Natural killer cell (primary cell): Measurements from ENCODE around the gene ALDH3A2. TPM values are rescaled to one million over a fixed set of nuclear protein-coding genes. Genes with fewer than 3 reads are reported as not detected.

ENCODE experiments used
- ATAC-seq, 3 donors: fragments of 150-1000 bp in 2 of 3; fragments of 200-7000 bp in 1 of 3; cut with Tn5 transposase; 1 replicate in 1 of 3; 2 replicates in 2 of 3; pipeline ENCODE4 v1.10.0; 2021; ENCODE audit warnings: mild to moderate bottlenecking in 2 of 3, moderate library complexity in 2 of 3
- DNase-seq, 2 donors: peaks; one replicate each; pipeline versions ENCODE4 v3.0.0 to v3.0.0-alpha.2; 2013 to 2021; ENCODE audit warnings: mixed read lengths in 1 of 2
- H3K27ac ChIP-seq: one replicate; pipeline ENCODE4 v1.5.1; 2013; ENCODE audit warnings: mild to moderate bottlenecking, low read length
- H3K27me3 ChIP-seq: one replicate; pipeline ENCODE4 v1.6.1; 2013; ENCODE audit warnings: low read length; ENCODE audit not compliant: control insufficient read depth, insufficient read depth
- H3K36me3 ChIP-seq: one replicate; pipeline ENCODE4 v1.6.1; 2013; ENCODE audit warnings: low read length; ENCODE audit not compliant: control insufficient read depth, insufficient read depth
- H3K4me1 ChIP-seq: one replicate; pipeline ENCODE4 v1.6.1; 2013; ENCODE audit warnings: low read length; ENCODE audit not compliant: control insufficient read depth, insufficient read depth
- H3K4me3 ChIP-seq: one replicate; pipeline ENCODE4 v1.5.1; 2013; ENCODE audit warnings: low read length
- H3K9me3 ChIP-seq: one replicate; pipeline ENCODE4 v1.6.1; 2013; ENCODE audit warnings: low read length; ENCODE audit not compliant: control insufficient read depth, insufficient read depth
- H3K27ac Mint-ChIP-seq, 2 donors: one replicate each; pipeline ENCODE4 v1.8.0; 2022; ENCODE audit warnings: mild to moderate bottlenecking in 2 of 2, mixed read lengths in 2 of 2, moderate library complexity in 1 of 2
- H3K27me3 Mint-ChIP-seq, 2 donors: one replicate each; pipeline ENCODE4 v1.8.0; 2022; ENCODE audit warnings: low read depth in 2 of 2, mixed read lengths in 2 of 2
- H3K36me3 Mint-ChIP-seq: one replicate; pipeline ENCODE4 v1.8.0; 2022; ENCODE audit warnings: mixed read lengths
- H3K4me1 Mint-ChIP-seq, 2 donors: one replicate each; pipeline ENCODE4 v1.8.0; 2022; ENCODE audit warnings: mixed read lengths in 2 of 2
- H3K4me3 Mint-ChIP-seq: one replicate; pipeline ENCODE4 v1.8.0; 2022; ENCODE audit warnings: mild to moderate bottlenecking, moderate library complexity, mixed read lengths
- H3K9me3 Mint-ChIP-seq, 2 donors: one replicate each; pipeline ENCODE4 v1.8.0; 2022; ENCODE audit warnings: mixed read lengths in 2 of 2
- WGBS: methylation state at CpG from one replicate; pipeline ENCODE4 v1.1.7; 2013; ENCODE audit warnings: missing lambda C conversion rate; ENCODE audit not compliant: insufficient coverage; 5-methylcytosine and 5-hydroxymethylcytosine counted together
- intact Hi-C: fragments of 100-400 bp; cut with micrococcal nuclease; formaldehyde crosslinking; loops from one replicate; pipeline ENCODE4 v1.14.2; 2022
- total RNA-seq, 4 donors: library from RNA; stranded (reverse); fragments of 120-200 nt in 1 of 4; gene quantifications; one replicate each; pipeline versions ENCODE4 v1.2.3 to v1.2.4, GENCODE V29; 2013 to 2022
- TF ChIP-seq, protein P1 (sequence below): fragments of 200-600 bp; IDR thresholded peaks from one replicate; pipeline ENCODE4 v1.8.0; 2022; ENCODE audit warnings: antibody characterized with exemption

Gene ALDH3A2
- total RNA-seq, 3 donors from 2014 or later (not counting 1 experiment from before 2014, with no cell fraction given) = 25.3 to 33.7 (median 31.4) TPM

DNA sequence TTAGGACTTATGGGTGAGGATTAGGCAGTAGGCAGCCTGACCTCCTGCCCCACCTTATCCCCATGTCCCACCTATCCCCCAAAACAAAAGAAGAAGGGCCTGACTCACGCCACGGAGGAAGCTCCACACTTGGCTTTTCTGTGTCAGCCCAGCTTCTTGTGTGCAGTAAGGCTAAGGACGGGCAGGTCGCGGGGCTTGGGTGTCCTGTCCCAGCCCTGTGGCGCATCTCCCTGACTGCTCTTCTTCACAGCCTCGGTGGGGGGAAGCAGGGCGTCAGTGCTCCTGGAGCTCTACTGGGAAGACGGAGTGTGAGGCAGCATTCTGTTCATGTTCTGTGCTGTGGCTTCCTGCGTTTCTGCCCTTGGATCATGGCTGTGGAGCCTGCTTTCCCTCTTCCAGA lies 34.6 kb upstream of the ALDH3A2 start:
- Mint-ChIP-seq H3K36me3 (peaks cover 11% of the 10 kb centered on the region), H3K9me3 (peaks cover 4 to 10% of the 10 kb centered on the region in 2 donors), H3K4me1 (peaks cover 2 to 7% of the 10 kb centered on the region in 2 donors), H3K27me3 (peaks cover 0 to 3% of the 10 kb centered on the region in 2 donors), H3K4me3 (no peak overlapping the region), H3K27ac (no peak overlapping the region)
- Histone ChIP-seq H3K4me3 (no peak overlapping the region), H3K9me3 (peaks cover 6% of the 10 kb centered on the region), H3K36me3 (no peaks in the 10 kb centered on the region), H3K27ac (no peak overlapping the region), H3K27me3 (no peaks in the 10 kb centered on the region), H3K4me1 (no peaks in the 10 kb centered on the region)
- 91% methylated on average over 10 of the region's 10 CpGs for WGBS
- DNase-seq (no peak), ATAC-seq (no peak)
- TF ChIP-seq, protein P1, sequence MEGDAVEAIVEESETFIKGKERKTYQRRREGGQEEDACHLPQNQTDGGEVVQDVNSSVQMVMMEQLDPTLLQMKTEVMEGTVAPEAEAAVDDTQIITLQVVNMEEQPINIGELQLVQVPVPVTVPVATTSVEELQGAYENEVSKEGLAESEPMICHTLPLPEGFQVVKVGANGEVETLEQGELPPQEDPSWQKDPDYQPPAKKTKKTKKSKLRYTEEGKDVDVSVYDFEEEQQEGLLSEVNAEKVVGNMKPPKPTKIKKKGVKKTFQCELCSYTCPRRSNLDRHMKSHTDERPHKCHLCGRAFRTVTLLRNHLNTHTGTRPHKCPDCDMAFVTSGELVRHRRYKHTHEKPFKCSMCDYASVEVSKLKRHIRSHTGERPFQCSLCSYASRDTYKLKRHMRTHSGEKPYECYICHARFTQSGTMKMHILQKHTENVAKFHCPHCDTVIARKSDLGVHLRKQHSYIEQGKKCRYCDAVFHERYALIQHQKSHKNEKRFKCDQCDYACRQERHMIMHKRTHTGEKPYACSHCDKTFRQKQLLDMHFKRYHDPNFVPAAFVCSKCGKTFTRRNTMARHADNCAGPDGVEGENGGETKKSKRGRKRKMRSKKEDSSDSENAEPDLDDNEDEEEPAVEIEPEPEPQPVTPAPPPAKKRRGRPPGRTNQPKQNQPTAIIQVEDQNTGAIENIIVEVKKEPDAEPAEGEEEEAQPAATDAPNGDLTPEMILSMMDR = no peak
- intact Hi-C loops = no loop called here

DNA sequence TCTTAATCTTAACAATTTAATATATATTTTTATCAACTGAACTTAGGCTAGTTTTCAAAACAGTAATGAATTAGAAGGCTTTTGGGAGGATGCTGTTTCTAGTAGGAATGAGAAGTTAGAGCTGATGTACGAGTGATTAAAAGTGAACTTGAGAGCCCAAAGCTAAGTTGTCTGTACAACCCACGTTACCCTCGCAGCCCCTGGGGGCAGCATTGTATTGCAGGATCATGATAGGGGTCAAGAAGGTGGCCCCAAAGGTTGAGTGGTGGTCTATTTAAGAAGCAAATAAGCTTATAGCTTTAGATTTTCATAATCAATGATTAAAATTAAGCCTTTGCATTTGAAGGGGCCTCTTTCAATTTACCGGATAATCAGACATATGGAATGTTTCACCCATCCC lies 33.7 kb upstream of the ALDH3A2 start:
- Histone ChIP-seq H3K27ac (no peak overlapping the region), H3K4me1 (no peaks in the 10 kb centered on the region), H3K9me3 (peaks cover 12% of the 10 kb centered on the region), H3K4me3 (no peak overlapping the region), H3K36me3 (no peaks in the 10 kb centered on the region), H3K27me3 (no peaks in the 10 kb centered on the region)
- no peak for ATAC-seq
- intact Hi-C loops = no loop called here
- H3K36me3 Mint-ChIP-seq = peaks cover 19% of the 10 kb centered on the region
- peaks cover 13 to 19% of the 10 kb centered on the region in 2 donors for H3K9me3 Mint-ChIP-seq
- 93% methylated on average over 4 of the region's 4 CpGs for WGBS
- DNase-seq = no peak
- no peak overlapping the region for H3K27ac Mint-ChIP-seq
- peaks cover 7% of the 10 kb centered on the region in 2 donors for H3K4me1 Mint-ChIP-seq
- H3K27me3 Mint-ChIP-seq = peaks cover 0 to 3% of the 10 kb centered on the region in 2 donors
- TF ChIP-seq, protein P1 = no peak
- no peak overlapping the region for H3K4me3 Mint-ChIP-seq

- no peak overlapping the region for H3K4me3 ChIP-seq
- H3K4me1 ChIP-seq = no peaks in the 10 kb centered on the region
- DNase-seq = no peak
- peaks cover 7% of the 10 kb centered on the region in 2 donors for H3K4me1 Mint-ChIP-seq
- WGBS = 100% methylated on average over 3 of the region's 3 CpGs
- no peak for ATAC-seq
- H3K27me3 Mint-ChIP-seq = peaks cover 3 to 4% of the 10 kb centered on the region in 2 donors
- peaks cover 17% of the 10 kb centered on the region for H3K9me3 ChIP-seq
- peaks cover 14 to 21% of the 10 kb centered on the region in 2 donors for H3K9me3 Mint-ChIP-seq
- no peak overlapping the region for H3K27ac ChIP-seq
- peaks cover 23% of the 10 kb centered on the region for H3K36me3 Mint-ChIP-seq
- TF ChIP-seq, protein P1 = no peak
- H3K4me3 Mint-ChIP-seq = no peak overlapping the region
- H3K27ac Mint-ChIP-seq = no peak overlapping the region
- intact Hi-C loops = no loop called here
- H3K27me3 ChIP-seq = no peaks in the 10 kb centered on the region
- H3K36me3 ChIP-seq = no peaks in the 10 kb centered on the region
Measured at GRCh38 chr17:19618015-19618414, 30.5 kb upstream of the ALDH3A2 start.

DNA sequence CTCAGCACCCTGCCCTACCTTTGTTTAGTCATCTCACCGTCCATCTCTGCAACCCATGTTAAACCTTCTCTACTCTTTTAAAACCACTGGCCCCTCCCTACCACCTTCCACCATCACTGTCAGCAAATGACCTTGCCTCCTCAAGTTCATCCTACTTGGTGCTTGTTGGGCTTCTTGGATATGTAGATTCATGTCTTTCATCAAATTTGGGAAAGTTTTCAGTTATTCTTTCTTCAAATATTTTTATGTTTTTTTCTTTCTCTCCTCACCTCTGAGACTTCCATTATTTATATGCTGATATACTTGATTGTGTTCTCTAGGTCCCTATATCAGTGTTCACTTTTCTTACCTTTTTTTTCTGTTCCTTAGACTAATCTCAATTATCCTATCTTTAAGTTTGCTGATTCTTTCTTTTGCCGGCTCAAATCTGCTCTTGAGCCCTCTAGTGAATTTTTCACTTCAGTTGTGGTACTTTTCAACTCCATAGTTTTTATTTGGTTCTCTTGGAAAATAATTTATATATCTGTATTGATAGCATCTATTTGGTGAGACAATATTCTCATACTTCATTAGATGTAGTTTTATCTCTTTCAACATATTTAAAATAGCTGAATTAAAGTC lies 28.7 kb upstream of the ALDH3A2 start:
- ATAC-seq (no peak), DNase-seq (no peak)
- Histone ChIP-seq H3K36me3 (no peaks in the 10 kb centered on the region), H3K9me3 (peaks cover 17% of the 10 kb centered on the region), H3K4me1 (no peaks in the 10 kb centered on the region), H3K27me3 (no peaks in the 10 kb centered on the region), H3K4me3 (no peak overlapping the region), H3K27ac (no peak overlapping the region)
- H3K36me3 Mint-ChIP-seq = peaks cover 23% of the 10 kb centered on the region
- peaks cover 0 to 7% of the 10 kb centered on the region in 2 donors for H3K4me1 Mint-ChIP-seq
- H3K4me3 Mint-ChIP-seq = no peak overlapping the region
- intact Hi-C loops = no loop called here
- TF ChIP-seq, protein P1 = no peak
- H3K9me3 Mint-ChIP-seq = peaks cover 14 to 21% of the 10 kb centered on the region in 2 donors
- WGBS = 93% methylated on average over 1 of the region's 2 CpGs
- H3K27me3 Mint-ChIP-seq = peaks cover 3 to 19% of the 10 kb centered on the region in 2 donors
- H3K27ac Mint-ChIP-seq = no peak overlapping the region
